Left kidney (tissue), 2 donors: ENCODE measurements around the gene UQCRHL. TPM values are rescaled to one million over a fixed set of nuclear protein-coding genes. Genes with fewer than 3 reads are reported as not detected.

Experiments
- DNase-seq: peaks from one replicate; pipeline ENCODE4 v3.0.0-alpha.2; 2013
- polyA plus RNA-seq: library from polyadenylated mRNA; unstranded; fragments of 120-200 nt; gene quantifications from one replicate; pipeline ENCODE4 v1.2.1, GENCODE V29; 2013; ENCODE audit not compliant: insufficient read length

UQCRHL gene
- polyA plus RNA-seq, 1 donor = 3.1 TPM

GRCh38 chr1:15799928-15800835 is 7.3 kb downstream of the UQCRHL start:
- peak; percentile 69 for DNase-seq

- no peak for DNase-seq
These were observed 8.2 kb downstream of the UQCRHL start for GRCh38 chr1:15799004-15799867.

- DNase-seq = no peak
These were observed 9.6 kb downstream of the UQCRHL start for GRCh38 chr1:15797614-15798390.

- no peak for DNase-seq
These were observed 11.4 kb downstream of the UQCRHL start for GRCh38 chr1:15796086-15796462.

GRCh38 chr1:15788624-15789301 is 18.7 kb downstream of the UQCRHL start:
- no peak for DNase-seq

GRCh38 chr1:15786581-15786980 is 20.9 kb downstream of the UQCRHL start:
- DNase-seq = no peak

GRCh38 chr1:15785683-15786082 is 21.8 kb downstream of the UQCRHL start:
- no peak for DNase-seq

GRCh38 chr1:15777909-15778707 is 29.3 kb downstream of the UQCRHL start:
- no peak for DNase-seq

- no peak for DNase-seq
These were observed 31.7 kb downstream of the UQCRHL start for GRCh38 chr1:15775706-15776105.

GRCh38 chr1:15771836-15772515 is 35.5 kb downstream of the UQCRHL start:
- DNase-seq = no peak

GRCh38 chr1:15770313-15770962 is 37.0 kb downstream of the UQCRHL start:
- no peak for DNase-seq

- DNase-seq = no peak
These were observed 39.1 kb downstream of the UQCRHL start for GRCh38 chr1:15768388-15768787.

- DNase-seq = no peak
These were observed 39.5 kb downstream of the UQCRHL start for GRCh38 chr1:15767941-15768340.

GRCh38 chr1:15765495-15766194 is 41.8 kb downstream of the UQCRHL start:
- no peak for DNase-seq

GRCh38 chr1:15764890-15765289 is 42.6 kb downstream of the UQCRHL start:
- DNase-seq = no peak

- no peak for DNase-seq
These were observed 43.1 kb downstream of the UQCRHL start for GRCh38 chr1:15764269-15764764.

- no peak for DNase-seq
These were observed 44.9 kb downstream of the UQCRHL start for GRCh38 chr1:15762546-15762945.

- no peak for DNase-seq
These were observed 45.9 kb downstream of the UQCRHL start for GRCh38 chr1:15761366-15762128.
